Mesodermal cell (in vitro differentiated cells): Measurements from ENCODE around the gene ULBP2.
"Not testable (repeated sequence)": the region's sequence is repeated elsewhere in the genome, so short reads cannot be mapped to it uniquely, and the experiment has no call there.

Source experiments
- H3K27ac ChIP-seq: 2 replicates; pipeline ENCODE4 v1.7.0; 2013; ENCODE audit warnings: mild to moderate bottlenecking, low read depth, low read length, moderate library complexity; ENCODE audit not compliant: severe bottlenecking
- H3K36me3 ChIP-seq: 2 replicates; pipeline ENCODE4 v1.7.1; 2013; ENCODE audit warnings: mild to moderate bottlenecking, low read length, moderate library complexity; ENCODE audit not compliant: control insufficient read depth, insufficient read depth
- H3K4me1 ChIP-seq: one replicate; pipeline ENCODE4 v1.7.1; 2013; ENCODE audit warnings: mild to moderate bottlenecking, low read length; ENCODE audit not compliant: insufficient read depth, control insufficient read depth, poor library complexity, severe bottlenecking
- H3K4me3 ChIP-seq: 2 replicates; pipeline ENCODE4 v1.7.0; 2013; ENCODE audit warnings: low read length, control low read depth, mild to moderate bottlenecking; ENCODE audit not compliant: insufficient read depth, poor library complexity, severe bottlenecking; ENCODE audit errors: extremely low read depth
- H3K9me3 ChIP-seq: 2 replicates; pipeline ENCODE4 v1.7.1; 2013; ENCODE audit warnings: mild to moderate bottlenecking, low read length, moderate library complexity; ENCODE audit not compliant: control insufficient read depth
- WGBS, 2 experiments: methylation state at CpG; one replicate each; pipeline ENCODE4 v1.1.5; 2013; ENCODE audit warnings: missing lambda C conversion rate in 2 of 2; ENCODE audit not compliant: insufficient coverage in 2 of 2; 5-methylcytosine and 5-hydroxymethylcytosine counted together

ULBP2 gene

DNA sequence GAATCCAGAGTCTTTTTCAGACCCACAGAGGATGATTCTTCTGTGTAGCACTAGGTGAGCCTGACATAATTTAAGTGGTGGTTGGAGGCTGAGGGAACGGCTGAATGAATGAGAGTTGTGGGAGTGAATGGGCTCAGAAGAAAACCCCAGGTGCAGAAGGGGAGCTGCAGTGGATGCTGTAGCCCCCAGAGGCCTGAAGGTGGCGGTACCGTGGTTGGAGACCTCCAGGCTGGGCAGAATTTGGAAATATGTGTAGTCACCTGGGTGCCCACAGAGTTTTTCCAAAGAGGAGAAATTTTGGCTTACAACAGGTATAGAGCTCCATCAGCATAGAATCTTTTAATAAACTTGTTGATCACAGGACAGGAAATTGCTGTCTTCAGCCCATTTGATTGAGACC, 12.4 kb upstream of the ULBP2 start:
- WGBS, 2 experiments, result 0 to 8% methylated on average over 1 to 3 of the region's 3 CpGs
- no peak overlapping the region for H3K27ac ChIP-seq
- H3K4me3 ChIP-seq, result no peak overlapping the region
- H3K36me3 ChIP-seq, result no peaks in the 10 kb centered on the region
- H3K9me3 ChIP-seq, result no peaks in the 10 kb centered on the region
- no peaks in the 10 kb centered on the region for H3K4me1 ChIP-seq

DNA sequence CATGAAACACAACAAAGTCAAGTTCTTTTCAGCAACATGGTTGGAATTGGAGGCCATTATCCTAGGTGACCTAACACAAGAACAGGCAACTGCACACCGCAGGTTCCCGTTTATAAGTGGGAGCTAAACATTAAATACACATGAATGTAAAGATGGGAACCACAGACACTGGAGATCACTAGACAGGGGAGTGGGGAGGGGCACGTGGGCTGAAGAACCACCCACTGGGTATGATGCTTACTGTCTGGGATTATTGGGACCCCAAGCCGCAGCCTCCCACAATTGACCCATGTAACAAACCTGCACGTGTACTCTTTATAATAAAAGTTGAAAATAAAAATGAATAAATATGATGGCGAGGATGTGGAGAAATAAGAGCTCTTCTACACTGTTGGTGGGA, 10.3 kb upstream of the ULBP2 start:
- Histone ChIP-seq H3K9me3 (no peaks in the 10 kb centered on the region), H3K27ac (no peak overlapping the region), H3K4me3 (no peak overlapping the region), H3K36me3 (no peaks in the 10 kb centered on the region), H3K4me1 (no peaks in the 10 kb centered on the region)
- 40 to 83% methylated on average over 2 to 3 of the region's 6 CpGs for WGBS, 2 experiments

DNA sequence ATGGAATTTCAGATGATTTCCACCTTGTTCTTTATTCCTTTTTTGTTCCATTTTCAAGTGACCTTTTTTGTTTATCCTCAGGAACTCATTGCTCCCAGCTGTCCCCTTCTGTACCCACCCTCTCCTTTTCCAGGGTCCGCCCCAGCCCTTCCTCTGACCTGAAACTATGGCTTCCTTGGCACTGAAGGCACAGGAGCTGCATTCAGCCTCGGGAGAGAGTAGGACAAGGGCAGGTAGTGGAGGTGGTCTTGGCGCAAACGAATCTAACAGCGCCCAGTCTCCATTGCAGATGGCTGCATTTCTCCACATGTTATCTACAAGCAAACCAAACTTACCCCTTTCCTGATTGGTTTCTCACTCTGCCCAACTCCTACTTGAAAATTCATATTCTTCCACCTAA, 8.8 kb upstream of the ULBP2 start:
- WGBS, 2 experiments, result 55 to 83% methylated on average over 3 to 5 of the region's 5 CpGs
- no peaks in the 10 kb centered on the region for H3K4me1 ChIP-seq
- no peaks in the 10 kb centered on the region for H3K9me3 ChIP-seq
- H3K27ac ChIP-seq, result no peak overlapping the region
- no peaks in the 10 kb centered on the region for H3K36me3 ChIP-seq
- no peak overlapping the region for H3K4me3 ChIP-seq

DNA sequence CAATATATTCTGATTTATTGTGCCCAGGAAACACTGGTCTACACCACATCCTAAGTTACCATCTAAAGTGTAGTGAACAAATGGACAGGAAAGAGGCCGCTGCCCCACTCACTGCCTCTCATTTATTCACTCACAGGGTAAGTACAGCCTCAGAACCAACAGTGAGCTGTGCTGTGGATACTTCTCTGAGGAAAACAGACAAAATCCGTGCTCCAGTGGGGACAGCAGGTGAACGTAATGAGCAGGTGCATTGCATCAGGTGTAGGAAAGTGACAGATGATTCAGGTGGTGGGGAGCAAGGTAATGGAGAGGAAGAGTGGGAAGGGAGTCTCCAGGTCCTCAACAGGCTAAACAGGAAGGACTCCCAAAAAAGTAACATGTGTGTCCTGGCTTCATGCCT, 8.4 kb upstream of the ULBP2 start:
- Histone ChIP-seq H3K27ac (no peak overlapping the region), H3K9me3 (no peaks in the 10 kb centered on the region), H3K4me3 (no peak overlapping the region), H3K36me3 (no peaks in the 10 kb centered on the region), H3K4me1 (no peaks in the 10 kb centered on the region)
- 19 to 29% methylated on average over 2 to 3 of the region's 3 CpGs for WGBS, 2 experiments

GRCh38 chr6:149934249-149935156, 7.3 kb upstream of the ULBP2 start:
- WGBS, 2 experiments, result 43 to 45% methylated on average over 8 to 10 of the region's 11 CpGs
- H3K4me3 ChIP-seq, result no peak overlapping the region

DNA sequence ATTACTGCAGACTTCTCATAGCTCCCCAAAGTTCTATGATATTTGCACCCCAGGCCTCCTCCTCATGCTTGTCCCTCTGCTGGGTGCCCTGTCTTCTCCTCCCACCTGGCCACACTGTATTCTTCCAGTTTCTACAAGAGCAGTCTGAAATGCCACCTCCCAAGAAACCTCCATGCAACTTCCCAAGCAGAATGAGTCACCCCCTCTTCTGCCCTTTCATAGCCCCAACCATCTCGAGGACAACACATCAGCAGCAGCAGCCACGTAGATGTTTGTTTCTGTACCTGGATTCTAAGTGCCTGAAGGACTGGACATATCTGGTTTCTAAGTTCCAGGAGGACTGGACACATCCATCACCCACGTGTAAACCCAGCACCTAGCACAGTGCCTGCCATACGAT, 6.6 kb upstream of the ULBP2 start:
- Histone ChIP-seq H3K27ac (no peak overlapping the region), H3K4me1 (peaks cover 3% of the 10 kb centered on the region), H3K9me3 (no peaks in the 10 kb centered on the region), H3K4me3 (no peak overlapping the region), H3K36me3 (no peaks in the 10 kb centered on the region)
- 21 to 33% methylated on average over 3 of the region's 4 CpGs for WGBS, 2 experiments

More at GRCh38 chr6:149934249-149935156, 7.3 kb upstream of the ULBP2 start:
- H3K27ac ChIP-seq, result no peak overlapping the region
- no peaks in the 10 kb centered on the region for H3K9me3 ChIP-seq
- H3K4me1 ChIP-seq, result peaks cover 3% of the 10 kb centered on the region
- no peaks in the 10 kb centered on the region for H3K36me3 ChIP-seq

DNA sequence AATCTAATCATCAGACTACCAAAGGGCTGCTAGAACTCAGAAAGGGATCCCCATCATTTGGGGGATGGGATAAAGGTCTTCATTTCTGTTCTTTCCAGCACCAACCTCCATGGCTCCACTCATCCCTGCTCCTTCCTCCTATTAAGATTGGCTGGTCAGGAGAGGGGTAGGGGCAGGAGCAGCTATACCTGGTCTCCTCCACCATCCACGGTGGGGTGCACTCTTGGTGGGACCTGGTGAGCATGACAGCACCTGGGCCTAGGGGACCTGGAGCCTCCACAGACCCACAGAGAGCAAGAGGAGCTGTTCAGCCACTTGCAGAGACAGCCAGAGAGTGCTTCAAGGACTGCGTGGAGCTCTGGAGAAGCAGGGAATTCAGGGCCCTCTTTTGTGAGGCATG, 6.1 kb upstream of the ULBP2 start:
- no peak overlapping the region for H3K27ac ChIP-seq
- WGBS, 2 experiments, result 27 to 33% methylated on average over 2 of the region's 2 CpGs
- peaks cover 3% of the 10 kb centered on the region for H3K4me1 ChIP-seq
- H3K4me3 ChIP-seq, result no peak overlapping the region
- H3K36me3 ChIP-seq, result no peaks in the 10 kb centered on the region
- H3K9me3 ChIP-seq, result no peaks in the 10 kb centered on the region

DNA sequence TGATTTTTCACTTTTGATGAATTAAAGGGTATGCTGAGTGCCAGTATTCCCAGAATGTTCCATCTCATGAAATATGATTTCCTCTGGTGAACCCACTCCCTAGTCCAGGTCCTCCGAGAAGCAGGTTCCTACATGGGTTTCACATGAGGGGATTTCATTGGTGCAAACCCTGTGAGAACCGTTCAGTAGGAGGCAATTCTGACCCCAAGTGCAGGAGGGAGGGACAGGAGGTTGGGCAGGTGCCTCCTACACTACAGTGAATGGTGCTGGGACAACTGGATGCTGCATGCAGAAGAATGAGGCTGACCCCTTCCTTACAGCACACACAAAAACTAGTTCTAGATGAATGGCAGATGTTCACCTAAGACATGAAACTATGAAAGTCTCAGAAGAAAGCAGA, 5.1 kb upstream of the ULBP2 start:
- H3K4me3 ChIP-seq, result no peak overlapping the region
- H3K36me3 ChIP-seq, result no peaks in the 10 kb centered on the region
- whole genome bisulfite sequencing, 2 experiments, result 50 to 100% methylated on average over 1 to 2 of the region's 2 CpGs
- H3K27ac ChIP-seq, result no peak overlapping the region
- no peaks in the 10 kb centered on the region for H3K9me3 ChIP-seq
- peaks cover 3% of the 10 kb centered on the region for H3K4me1 ChIP-seq

- H3K27ac ChIP-seq, H3K9me3 ChIP-seq, H3K36me3 ChIP-seq, H3K4me1 ChIP-seq, H3K4me3 ChIP-seq: not testable (repeated sequence)
- WGBS, 2 experiments, result 3 to 6% methylated on average over 14 to 15 of the region's 20 CpGs
Observed at GRCh38 chr6:149938013-149938570, 3.7 kb upstream of the ULBP2 start.

DNA sequence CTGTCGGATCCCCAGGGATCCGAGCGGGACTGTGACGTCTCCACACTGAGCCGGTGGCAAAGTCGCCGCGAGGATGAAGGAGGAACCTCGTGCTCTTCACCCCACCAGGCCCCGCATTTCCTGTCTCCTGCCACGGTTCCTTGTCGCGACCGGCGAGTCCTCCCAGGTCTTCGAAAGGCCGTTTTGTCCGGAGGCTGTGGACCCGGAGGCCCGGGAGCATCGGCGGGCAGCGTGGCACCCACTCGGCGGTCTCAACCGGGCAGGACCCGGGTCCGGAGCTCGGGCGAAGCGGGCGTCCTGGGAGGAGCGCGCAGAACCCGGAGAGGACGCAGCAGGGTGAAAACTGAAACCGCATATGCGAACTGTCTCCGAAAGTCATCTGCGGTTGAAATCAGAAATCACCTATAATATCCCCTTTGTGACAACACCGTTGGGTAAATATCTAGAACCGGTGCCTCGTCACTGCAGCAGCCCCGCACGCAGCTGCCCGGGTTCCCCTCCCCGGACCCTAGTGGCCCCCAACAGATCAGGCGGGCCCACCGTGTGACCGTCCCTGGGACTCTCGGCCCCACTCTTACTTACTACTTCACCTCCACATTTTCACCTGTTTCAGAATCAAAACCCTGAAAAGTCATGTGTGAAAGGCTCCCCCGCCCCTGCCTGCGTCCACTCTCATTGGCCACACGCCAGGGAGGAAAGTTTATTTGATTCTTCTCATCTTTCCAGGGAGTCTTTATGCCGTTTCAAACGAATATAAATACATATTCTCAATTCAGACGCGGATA, 3.1 kb upstream of the ULBP2 start:
- Histone ChIP-seq H3K36me3 (no peaks in the 10 kb centered on the region), H3K4me1 (peaks cover 3% of the 10 kb centered on the region), H3K4me3 (peak overlapping the region; percentile 9), H3K27ac (no peak overlapping the region), H3K9me3 (no peaks in the 10 kb centered on the region)
- 2 to 3% methylated on average over 38 to 55 of the region's 58 CpGs for WGBS, 2 experiments
